Measurements from ENCODE around the gene CCDC85C.

- no peak for TF ChIP-seq TAF1 (IDR thresholded peaks at IDR 0.05; ENCODE audit: low read depth)
- no peak for TF ChIP-seq CREB1 (IDR thresholded peaks at IDR 0.05; ENCODE audit: low read depth)
- TF ChIP-seq ZBTB7A (IDR thresholded peaks at IDR 0.05; ENCODE audit: low read depth) = no peak
- no peak for TF ChIP-seq FOXM1 (IDR thresholded peaks at IDR 0.05; ENCODE audit: borderline replicate concordance, low read depth)
- TF ChIP-seq MAX (IDR thresholded peaks at IDR 0.05) = no peak
- TF ChIP-seq EP300 (IDR thresholded peaks at IDR 0.05; ENCODE audit: borderline replicate concordance) = no peak
- TF ChIP-seq YY1 (IDR thresholded peaks at IDR 0.05; ENCODE audit: low read depth) = no peak
- TF ChIP-seq REST (IDR thresholded peaks at IDR 0.05; ENCODE audit: low read depth) = no peak
- TF ChIP-seq RAD21 (IDR thresholded peaks at IDR 0.05; ENCODE audit: low read depth) = no peak
These were observed 92.4 kb downstream of the CCDC85C start for GRCh38 chr14:99511421-99512109.
